K562 (cell line): Measurements from ENCODE around the gene TRAIP. TPM values are rescaled to one million over a fixed set of nuclear protein-coding genes. Genes with fewer than 3 reads are reported as not detected.

Experiments
- CBFA2T2 ChIP-seq: fragments of 450-650 bp; conservative IDR thresholded peaks from 2 replicates; pipeline ENCODE4 v1.6.1; 2017; ENCODE audit warnings: mild to moderate bottlenecking
- GABPB1 ChIP-seq: sonication (generic); formaldehyde crosslinking; IDR thresholded peaks from 2 replicates; pipeline ENCODE4 v1.8.0; 2022; ENCODE audit warnings: mild to moderate bottlenecking, missing genetic modification reagents
- HDAC2 ChIP-seq: fragments of 450-650 bp; IDR thresholded peaks from 2 replicates; pipeline ENCODE4 v1.6.1; 2016; ENCODE audit warnings: mild to moderate bottlenecking
- JUN ChIP-seq, 2 experiments: sonication (generic) in 1 of 2; formaldehyde crosslinking in 1 of 2; IDR thresholded peaks; 2 replicates each; pipeline versions ENCODE4 v1.6.1 to v1.8.0; 2012 to 2022; ENCODE audit warnings: borderline replicate concordance in 2 of 2, mild to moderate bottlenecking in 2 of 2, improper control_type of control experiment in 1 of 2, low read depth in 1 of 2, low read length in 1 of 2, missing genetic modification reagents in 1 of 2
- KDM5B ChIP-seq: fragments of 200-600 bp; sonication (generic); IDR thresholded peaks from 2 replicates; pipeline ENCODE4 v1.6.1; 2012; ENCODE audit warnings: low read depth, mild to moderate bottlenecking, moderate library complexity, low read length, control low read depth, inconsistent platforms; ENCODE audit not compliant: insufficient replicate concordance
- NUFIP1 ChIP-seq: fragments of 450-650 bp; IDR thresholded peaks from 2 replicates; pipeline ENCODE4 v1.6.1; 2018; ENCODE audit not compliant: partially characterized antibody
- POLR2B ChIP-seq: fragments of 450-650 bp; IDR thresholded peaks from 2 replicates; pipeline ENCODE4 v1.6.1; 2018; ENCODE audit warnings: low read depth; ENCODE audit not compliant: partially characterized antibody
- RBM39 ChIP-seq: fragments of 200-400 bp; formaldehyde crosslinking; optimal IDR thresholded peaks from 2 replicates; pipeline ENCODE3; 2018; ENCODE audit warnings: low read depth, low read length
- RFX1 ChIP-seq: fragments of 450-650 bp; IDR thresholded peaks from 2 replicates; pipeline ENCODE4 v1.6.1; 2016; ENCODE audit warnings: mild to moderate bottlenecking, moderate library complexity
- YBX1 ChIP-seq: fragments of 450-650 bp; IDR thresholded peaks from 2 replicates; pipeline ENCODE4 v1.7.1; 2016; ENCODE audit warnings: mild to moderate bottlenecking
- ZBTB1 ChIP-seq: sonication (generic); formaldehyde crosslinking; IDR thresholded peaks from 2 replicates; pipeline ENCODE4 v1.8.1; 2023; ENCODE audit warnings: missing genetic modification reagents, low read depth, mild to moderate bottlenecking, borderline replicate concordance
- ZNF282 ChIP-seq: sonication (generic); formaldehyde crosslinking; IDR thresholded peaks from 2 replicates; pipeline ENCODE4 v1.8.1; 2023; ENCODE audit warnings: missing genetic modification reagents
- ZNF785 ChIP-seq: fragments of 250-450 bp; sonication (Bioruptor Pico); IDR thresholded peaks from 2 replicates; pipeline ENCODE4 v1.4.0; 2020; ENCODE audit warnings: mild to moderate bottlenecking
- polyA plus RNA-seq, 8 experiments: library from polyadenylated mRNA; depleted of rRNA in 4 of 8; stranded (reverse) in 5 of 8; unstranded in 3 of 8; fragments of >200 nt; fragmentation: Nextera tagmentation in 2 of 8; fragmentation: Illumina TruSeq in 1 of 8; extraction: Ambion mirVana in 2 of 8; extraction: Trizol in 1 of 8; gene quantifications; 2 replicates each; pipeline versions ENCODE4 v1.2.1 to v1.2.3, GENCODE V29; 2011 to 2014; ENCODE audit warnings: inconsistent platforms in 1 of 8, missing spikeins in 1 of 8
- total RNA-seq, 7 experiments: library from RNA; depleted of rRNA in 6 of 7; stranded (reverse); fragments of >200 nt in 6 of 7; fragmentation: Illumina TruSeq in 2 of 7; extraction: Trizol in 2 of 7; gene quantifications; 2 replicates each; pipeline versions ENCODE4 v1.2.1 to v1.2.3, GENCODE V29; 2011 to 2021; ENCODE audit warnings: low replicate concordance in 1 of 7
- TF ChIP-seq, protein P1 (sequence below): sonication (generic); formaldehyde crosslinking; IDR thresholded peaks from 2 replicates; pipeline ENCODE4 v1.8.1; 2023; ENCODE audit warnings: missing genetic modification reagents, mild to moderate bottlenecking, borderline replicate concordance
- TF ChIP-seq, protein P2 (sequence below): IDR thresholded peaks from 3 replicates; pipeline ENCODE4 v1.6.1; 2011; ENCODE audit warnings: borderline replicate concordance, mild to moderate bottlenecking; ENCODE audit not compliant: insufficient read length, insufficient read depth
- TF ChIP-seq, protein P3 (sequence below): sonication (generic); formaldehyde crosslinking; IDR thresholded peaks from 2 replicates; pipeline ENCODE4 v1.8.0; 2022; ENCODE audit warnings: missing genetic modification reagents, mild to moderate bottlenecking, borderline replicate concordance
- TF ChIP-seq, protein P4 (sequence below), 3 experiments: IDR thresholded peaks in 2 of 3; conservative IDR thresholded peaks in 1 of 3; 2 replicates each; pipeline ENCODE4 v1.5.1; 2011 to 2012; ENCODE audit warnings: low read length in 3 of 3, mild to moderate bottlenecking in 3 of 3, control low read depth in 2 of 3, improper control_type of control experiment in 1 of 3, inconsistent platforms in 1 of 3, low read depth in 1 of 3, mixed read lengths in 1 of 3, moderate library complexity in 1 of 3; ENCODE audit not compliant: insufficient read depth in 2 of 3

Gene TRAIP
- total and polyA plus RNA-seq, 9 of the 15 experiments (the other 6 are each of a cell fraction or from before 2014, with no cell fraction given) = 14.3 to 38.6 (median 21.2) TPM

DNA sequence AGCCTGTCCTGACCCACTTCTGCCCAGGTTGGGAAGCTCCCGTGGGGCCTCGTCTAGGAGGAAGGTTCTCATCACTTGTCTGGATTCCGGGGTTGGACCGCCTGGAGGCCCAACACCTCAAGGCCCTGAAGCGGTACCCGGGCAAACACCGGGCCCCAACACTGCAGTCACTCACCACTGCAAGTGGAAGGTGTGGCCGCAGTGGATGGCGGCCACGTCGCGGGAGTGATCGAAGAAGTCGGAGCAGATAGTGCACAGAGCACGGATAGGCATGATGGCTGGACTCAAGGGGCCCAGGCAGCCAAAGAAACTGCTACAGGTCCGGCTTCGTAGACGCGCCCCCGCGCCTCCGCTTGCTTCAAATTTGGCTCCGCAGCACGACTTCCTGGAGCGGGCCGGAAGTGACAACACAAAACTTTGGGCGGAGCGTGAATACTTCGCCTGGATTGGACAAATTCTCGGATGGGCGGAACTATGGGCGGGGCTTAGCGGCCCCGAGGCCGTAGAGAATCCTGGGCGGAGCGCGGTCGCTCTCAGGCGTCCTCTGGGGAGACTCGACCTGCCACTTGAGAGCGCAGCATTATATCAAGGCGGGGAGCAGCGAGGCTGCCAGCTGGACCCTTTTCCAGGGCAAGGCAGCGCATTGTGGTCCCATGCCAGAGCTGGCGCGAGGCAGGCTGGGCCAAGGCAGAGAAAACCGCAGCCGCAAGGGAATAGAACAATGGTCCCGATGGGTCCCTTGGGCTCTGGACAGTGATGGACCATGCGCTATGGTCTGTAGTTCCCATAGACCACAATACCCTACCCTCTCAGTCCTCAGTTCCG, at the start of gene TRAIP (continued):
- TF ChIP-seq KDM5B (peak; percentile 83), HDAC2 (peak; percentile 52; the same call in 1 of the 2 replicates), RFX1 (no peak), NUFIP1 (no peak), RBM39 (no peak), ZNF282 (no peak), CBFA2T2 (no peak), ZNF785 (CRISPR knock-in tag) (no peak), JUN (IDR thresholded peaks at IDR 0.05; ENCODE audit: borderline replicate concordance, low read depth, low read length) (0 out of 2 replicates have a peak, but pooled peaks have one; percentile 26), JUN (CRISPR knock-in tag; IDR thresholded peaks at IDR 0.05; ENCODE audit: borderline replicate concordance) (no peak), ZBTB1 (CRISPR knock-in tag) (no peak), YBX1 (no peak), GABPB1 (CRISPR knock-in tag) (peak; percentile 92), POLR2B (peak; percentile 46)
- TF ChIP-seq, protein P1, sequence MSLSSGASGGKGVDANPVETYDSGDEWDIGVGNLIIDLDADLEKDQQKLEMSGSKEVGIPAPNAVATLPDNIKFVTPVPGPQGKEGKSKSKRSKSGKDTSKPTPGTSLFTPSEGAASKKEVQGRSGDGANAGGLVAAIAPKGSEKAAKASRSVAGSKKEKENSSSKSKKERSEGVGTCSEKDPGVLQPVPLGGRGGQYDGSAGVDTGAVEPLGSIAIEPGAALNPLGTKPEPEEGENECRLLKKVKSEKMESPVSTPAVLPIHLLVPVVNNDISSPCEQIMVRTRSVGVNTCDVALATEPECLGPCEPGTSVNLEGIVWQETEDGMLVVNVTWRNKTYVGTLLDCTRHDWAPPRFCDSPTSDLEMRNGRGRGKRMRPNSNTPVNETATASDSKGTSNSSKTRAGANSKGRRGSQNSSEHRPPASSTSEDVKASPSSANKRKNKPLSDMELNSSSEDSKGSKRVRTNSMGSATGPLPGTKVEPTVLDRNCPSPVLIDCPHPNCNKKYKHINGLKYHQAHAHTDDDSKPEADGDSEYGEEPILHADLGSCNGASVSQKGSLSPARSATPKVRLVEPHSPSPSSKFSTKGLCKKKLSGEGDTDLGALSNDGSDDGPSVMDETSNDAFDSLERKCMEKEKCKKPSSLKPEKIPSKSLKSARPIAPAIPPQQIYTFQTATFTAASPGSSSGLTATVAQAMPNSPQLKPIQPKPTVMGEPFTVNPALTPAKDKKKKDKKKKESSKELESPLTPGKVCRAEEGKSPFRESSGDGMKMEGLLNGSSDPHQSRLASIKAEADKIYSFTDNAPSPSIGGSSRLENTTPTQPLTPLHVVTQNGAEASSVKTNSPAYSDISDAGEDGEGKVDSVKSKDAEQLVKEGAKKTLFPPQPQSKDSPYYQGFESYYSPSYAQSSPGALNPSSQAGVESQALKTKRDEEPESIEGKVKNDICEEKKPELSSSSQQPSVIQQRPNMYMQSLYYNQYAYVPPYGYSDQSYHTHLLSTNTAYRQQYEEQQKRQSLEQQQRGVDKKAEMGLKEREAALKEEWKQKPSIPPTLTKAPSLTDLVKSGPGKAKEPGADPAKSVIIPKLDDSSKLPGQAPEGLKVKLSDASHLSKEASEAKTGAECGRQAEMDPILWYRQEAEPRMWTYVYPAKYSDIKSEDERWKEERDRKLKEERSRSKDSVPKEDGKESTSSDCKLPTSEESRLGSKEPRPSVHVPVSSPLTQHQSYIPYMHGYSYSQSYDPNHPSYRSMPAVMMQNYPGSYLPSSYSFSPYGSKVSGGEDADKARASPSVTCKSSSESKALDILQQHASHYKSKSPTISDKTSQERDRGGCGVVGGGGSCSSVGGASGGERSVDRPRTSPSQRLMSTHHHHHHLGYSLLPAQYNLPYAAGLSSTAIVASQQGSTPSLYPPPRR (CRISPR knock-in tag) = no peak
- TF ChIP-seq, protein P2, sequence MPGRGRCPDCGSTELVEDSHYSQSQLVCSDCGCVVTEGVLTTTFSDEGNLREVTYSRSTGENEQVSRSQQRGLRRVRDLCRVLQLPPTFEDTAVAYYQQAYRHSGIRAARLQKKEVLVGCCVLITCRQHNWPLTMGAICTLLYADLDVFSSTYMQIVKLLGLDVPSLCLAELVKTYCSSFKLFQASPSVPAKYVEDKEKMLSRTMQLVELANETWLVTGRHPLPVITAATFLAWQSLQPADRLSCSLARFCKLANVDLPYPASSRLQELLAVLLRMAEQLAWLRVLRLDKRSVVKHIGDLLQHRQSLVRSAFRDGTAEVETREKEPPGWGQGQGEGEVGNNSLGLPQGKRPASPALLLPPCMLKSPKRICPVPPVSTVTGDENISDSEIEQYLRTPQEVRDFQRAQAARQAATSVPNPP = no peak
- TF ChIP-seq, protein P3, sequence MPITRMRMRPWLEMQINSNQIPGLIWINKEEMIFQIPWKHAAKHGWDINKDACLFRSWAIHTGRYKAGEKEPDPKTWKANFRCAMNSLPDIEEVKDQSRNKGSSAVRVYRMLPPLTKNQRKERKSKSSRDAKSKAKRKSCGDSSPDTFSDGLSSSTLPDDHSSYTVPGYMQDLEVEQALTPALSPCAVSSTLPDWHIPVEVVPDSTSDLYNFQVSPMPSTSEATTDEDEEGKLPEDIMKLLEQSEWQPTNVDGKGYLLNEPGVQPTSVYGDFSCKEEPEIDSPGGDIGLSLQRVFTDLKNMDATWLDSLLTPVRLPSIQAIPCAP (CRISPR knock-in tag) = no peak
- TF ChIP-seq, protein P4, sequence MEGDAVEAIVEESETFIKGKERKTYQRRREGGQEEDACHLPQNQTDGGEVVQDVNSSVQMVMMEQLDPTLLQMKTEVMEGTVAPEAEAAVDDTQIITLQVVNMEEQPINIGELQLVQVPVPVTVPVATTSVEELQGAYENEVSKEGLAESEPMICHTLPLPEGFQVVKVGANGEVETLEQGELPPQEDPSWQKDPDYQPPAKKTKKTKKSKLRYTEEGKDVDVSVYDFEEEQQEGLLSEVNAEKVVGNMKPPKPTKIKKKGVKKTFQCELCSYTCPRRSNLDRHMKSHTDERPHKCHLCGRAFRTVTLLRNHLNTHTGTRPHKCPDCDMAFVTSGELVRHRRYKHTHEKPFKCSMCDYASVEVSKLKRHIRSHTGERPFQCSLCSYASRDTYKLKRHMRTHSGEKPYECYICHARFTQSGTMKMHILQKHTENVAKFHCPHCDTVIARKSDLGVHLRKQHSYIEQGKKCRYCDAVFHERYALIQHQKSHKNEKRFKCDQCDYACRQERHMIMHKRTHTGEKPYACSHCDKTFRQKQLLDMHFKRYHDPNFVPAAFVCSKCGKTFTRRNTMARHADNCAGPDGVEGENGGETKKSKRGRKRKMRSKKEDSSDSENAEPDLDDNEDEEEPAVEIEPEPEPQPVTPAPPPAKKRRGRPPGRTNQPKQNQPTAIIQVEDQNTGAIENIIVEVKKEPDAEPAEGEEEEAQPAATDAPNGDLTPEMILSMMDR (IDR thresholded peaks at IDR 0.05 in 2 of 3, conservative IDR thresholded peaks at IDR 0.05 in 1 of 3; ENCODE audit: insufficient read depth in 2 of 3, low read depth in 1 of 3, low read length in 3 of 3) = 0 out of 6 replicates have a peak, but pooled peaks of 1 of the 3 experiments have one; percentile 1
